ENCODE results near the gene AGPAT1. TPM values are rescaled to one million over a fixed set of nuclear protein-coding genes. Genes with fewer than 3 reads are reported as not detected.

AGPAT1 gene
- total and polyA plus RNA-seq, 2 of the 13 experiments (the other 11 are each of a cell fraction or from before 2014, with no cell fraction given) = 51.3 to 139 TPM

- no peak for TF ChIP-seq ZNF382 (CRISPR knock-in tag; IDR thresholded peaks at IDR 0.05; ENCODE audit: borderline replicate concordance)
- TF ChIP-seq CCAR2 (optimal IDR thresholded peaks at IDR 0.05; ENCODE audit: low read depth, low read length) = peak; percentile 66
- no peak for TF ChIP-seq SAFB2 (CRISPR knock-in tag; IDR thresholded peaks at IDR 0.05; ENCODE audit: borderline replicate concordance, low read depth)
- TF ChIP-seq GMEB1 (CRISPR knock-in tag; IDR thresholded peaks at IDR 0.05; ENCODE audit: borderline replicate concordance) = no peak
- TF ChIP-seq ZNF646 (CRISPR knock-in tag; IDR thresholded peaks at IDR 0.05) = no peak
- no peak for TF ChIP-seq PRMT3 (CRISPR knock-in tag; IDR thresholded peaks at IDR 0.05; ENCODE audit: borderline replicate concordance, low read depth)
- TF ChIP-seq ZNF414 (CRISPR knock-in tag; IDR thresholded peaks at IDR 0.05) = no peak
- no peak for TF ChIP-seq ZNF496 (CRISPR knock-in tag; IDR thresholded peaks at IDR 0.05; ENCODE audit: insufficient replicate concordance)
- no peak for TF ChIP-seq ATF7 (IDR thresholded peaks at IDR 0.05)
- 0 out of 2 replicates have a peak, but pooled peaks have one; percentile 18 for TF ChIP-seq ATF7 (CRISPR knock-in tag; IDR thresholded peaks at IDR 0.05)
- 0 out of 2 replicates have a peak, but pooled peaks have one; percentile 32 for TF ChIP-seq HIVEP1 (CRISPR knock-in tag; IDR thresholded peaks at IDR 0.05)
- TF ChIP-seq ZNF17 (CRISPR knock-in tag; IDR thresholded peaks at IDR 0.05) = no peak
- no peak for TF ChIP-seq FOXJ3 (CRISPR knock-in tag; IDR thresholded peaks at IDR 0.05; ENCODE audit: borderline replicate concordance)
- no peak for TF ChIP-seq DZIP1 (CRISPR knock-in tag; IDR thresholded peaks at IDR 0.05)
- TF ChIP-seq TCF7 (IDR thresholded peaks at IDR 0.05; ENCODE audit: low read depth) = no peak
- no peak for TF ChIP-seq ZNF260 (CRISPR knock-in tag; IDR thresholded peaks at IDR 0.05; ENCODE audit: borderline replicate concordance, low read depth)
Observed at GRCh38 chr6:32190054-32190851, 14.4 kb upstream of the AGPAT1 start, which contains the start of gene PBX2 (continued).
